ENCODE results near the gene EXOC4. TPM values are rescaled to one million over a fixed set of nuclear protein-coding genes. Genes with fewer than 3 reads are reported as not detected.

The EXOC4 gene
- total and polyA plus RNA-seq, 2 of the 8 experiments (the other 6 are each of a cell fraction or from before 2014, with no cell fraction given), result 27.0 to 67.3 TPM

GRCh38 chr7:133819695-133820094 lies 566.8 kb downstream of the EXOC4 start:
- no peak overlapping the region for H3K4ac ChIP-seq (replicated peaks; ENCODE audit: insufficient read length, low read depth, low read length)
- no peak overlapping the region for H2BK12ac ChIP-seq (ENCODE audit: low read depth, low read length)
- H4K20me1 ChIP-seq (replicated peaks in 1 of 2; ENCODE audit: control insufficient read depth in 1 of 2, insufficient read depth in 2 of 2, low read length in 2 of 2), result no peaks in the 10 kb centered on the region
- H3K79me1 ChIP-seq (ENCODE audit: low read depth, low read length), result no peaks in the 10 kb centered on the region
- H2BK15ac ChIP-seq (ENCODE audit: low read length), result no peak overlapping the region
- no peak overlapping the region for H3K9ac ChIP-seq (replicated peaks in 1 of 4; ENCODE audit: extremely low read depth in 1 of 4, low read depth in 3 of 4, low read length in 3 of 4)
- H2BK5ac ChIP-seq (ENCODE audit: low read depth, low read length), result no peak overlapping the region
- no peak overlapping the region for H3K4me2 ChIP-seq (ENCODE audit: insufficient read depth in 1 of 2, low read depth in 2 of 2, low read length in 2 of 2)
- no peak overlapping the region for H2BK20ac ChIP-seq (ENCODE audit: low read length)
- POLR2A ChIA-PET (ENCODE audit: partially characterized antibody), result no interaction called here
- no peak overlapping the region for H3K56ac ChIP-seq (replicated peaks; ENCODE audit: insufficient read length, low read depth, low read length)
- no peak overlapping the region for H2AFZ ChIP-seq (ENCODE audit: low read length)
- H3K23me2 ChIP-seq (ENCODE audit: low read depth, low read length), result no peaks in the 10 kb centered on the region
- no peak overlapping the region for H3K4me3 ChIP-seq (ENCODE audit: extremely low read depth in 1 of 4, insufficient read depth in 2 of 4, low read depth in 3 of 4, low read length in 4 of 4)
- peaks cover 0 to 2% (median 0%) of the 10 kb centered on the region in 4 experiments; a peak in 1 of 7 replicates for H3K4me1 ChIP-seq (replicated peaks in 1 of 4; ENCODE audit: control insufficient read depth in 3 of 4, insufficient read depth in 4 of 4, low read length in 3 of 4)
- no peaks in the 10 kb centered on the region for H3K79me2 ChIP-seq (ENCODE audit: control insufficient read depth in 1 of 2, insufficient read depth in 2 of 2, low read length in 2 of 2)
- DNase-seq (ENCODE audit: low read depth in 1 of 2, low spot score in 2 of 2) (no peak), FAIRE-seq (no peak)
- no peak overlapping the region for H3K14ac ChIP-seq (ENCODE audit: insufficient read length)
- WGBS, 2 experiments (ENCODE audit: extremely low coverage in 1 of 2, insufficient coverage in 1 of 2, insufficient read length in 1 of 2, insufficient replicate concordance in 2 of 2, low coverage in 1 of 2, low lambda C conversion rate in 2 of 2, missing lambda C conversion rate in 1 of 2), result 97% methylated on average over 3 of the region's 3 CpGs; no CpG with 5 or more reads in 1 of the 2 experiments
- H3K18ac ChIP-seq (ENCODE audit: extremely low read depth, low read length), result no peak overlapping the region
- no peak overlapping the region for H4K5ac ChIP-seq (ENCODE audit: insufficient read length, low read depth, low read length)
- H3K9me3 ChIP-seq (ENCODE audit: insufficient read depth in 2 of 2, low read depth in 1 of 2, low read length in 1 of 2), result no peaks in the 10 kb centered on the region
- peaks cover 0 to 3% (median 0%) of the 10 kb centered on the region in 4 experiments; a peak in 2 of 8 replicates for H3K36me3 ChIP-seq (ENCODE audit: control insufficient read depth in 2 of 4, insufficient read depth in 4 of 4, low read length in 3 of 4)
- no peak overlapping the region for H2BK120ac ChIP-seq (replicated peaks; ENCODE audit: low read depth, low read length)
- CTCF ChIA-PET (ENCODE audit: partially characterized antibody), result no interaction called here
- no peak overlapping the region for H2AK5ac ChIP-seq (ENCODE audit: low read depth, low read length)
- no peaks in the 10 kb centered on the region for H3K27me3 ChIP-seq (replicated peaks in 1 of 4; ENCODE audit: control insufficient read depth in 3 of 4, extremely low read depth in 1 of 4, insufficient read depth in 3 of 4, low read length in 3 of 4)
- no peak overlapping the region for H3K23ac ChIP-seq (ENCODE audit: insufficient read length)
- H4K91ac ChIP-seq (replicated peaks; ENCODE audit: insufficient read length, low read length), result no peak overlapping the region
- no peak overlapping the region for H4K8ac ChIP-seq (ENCODE audit: extremely low read depth, insufficient read depth, low read length)
- no peak overlapping the region for H3K27ac ChIP-seq (ENCODE audit: low read depth, low read length)
- TF ChIP-seq MAFK (IDR thresholded peaks at IDR 0.05; ENCODE audit: low read depth, low read length) (no peak), JUN (IDR thresholded peaks at IDR 0.05; ENCODE audit: low read depth, low read length) (no peak), RXRA (IDR thresholded peaks at IDR 0.05; ENCODE audit: insufficient read depth, low read depth, low read length) (no peak), RBBP5 (IDR thresholded peaks at IDR 0.05; ENCODE audit: borderline replicate concordance, low read depth, low read length) (no peak), CHD1 (IDR thresholded peaks at IDR 0.05; ENCODE audit: low read depth, low read length) (no peak), RNF2 (IDR thresholded peaks at IDR 0.05; ENCODE audit: borderline replicate concordance, low read depth, low read length, missing control alignments, poor library complexity, severe bottlenecking) (no peak), POU5F1 (IDR thresholded peaks at IDR 0.05; ENCODE audit: low read depth, low read length) (no peak), SIN3A (conservative IDR thresholded peaks at IDR 0.05 in 1 of 2, IDR thresholded peaks at IDR 0.05 in 1 of 2; ENCODE audit: low read depth in 1 of 2, low read length in 2 of 2) (no peak), TCF12 (IDR thresholded peaks at IDR 0.05; ENCODE audit: low read depth, low read length) (no peak), SUZ12 (IDR thresholded peaks at IDR 0.05; ENCODE audit: low read length) (no peak), TBP (IDR thresholded peaks at IDR 0.05; ENCODE audit: low read depth, low read length) (no peak), SP2 (IDR thresholded peaks at IDR 0.05; ENCODE audit: low read length) (no peak), ASH2L (IDR thresholded peaks at IDR 0.05; ENCODE audit: low read length) (no peak), USF2 (IDR thresholded peaks at IDR 0.05; ENCODE audit: low read length) (no peak)
